SK-N-SH (cell line): ENCODE results near the gene TMUB1. TPM values are rescaled to one million over a fixed set of nuclear protein-coding genes. Genes with fewer than 3 reads are reported as not detected.

Experiments used
- CTCF ChIA-PET: fragments of 300-600, 350-600 bp; formaldehyde crosslinking; extraction: SDS; loops from one replicate; lab custom pipeline; 2021; lab: Yijun Ruan, JAX
- POLR2A ChIA-PET: fragments of 350-600 bp; sonication (Branson Sonifier 250); formaldehyde crosslinking; extraction: SDS; loops from one replicate; lab custom pipeline; 2020; ENCODE audit warnings: antibody characterized with exemption, inconsistent platforms; lab: Yijun Ruan, JAX
- DNase-seq: peaks from one replicate; pipeline ENCODE4 v3.0.0; 2012
- H2AFZ ChIP-seq: fragments of 200-600 bp; sonication (generic); 2 replicates; pipeline ENCODE4 v1.8.1; 2016; ENCODE audit warnings: antibody characterized with exemption, mild to moderate bottlenecking, low read depth
- H3F3A ChIP-seq: fragments of 200-600 bp; sonication (generic); replicated peaks from 2 replicates; pipeline ENCODE3; 2016; ENCODE audit warnings: antibody characterized with exemption, mild to moderate bottlenecking; ENCODE audit not compliant: insufficient read depth
- H3K27ac ChIP-seq, 2 experiments: fragments of 200-500 bp in 1 of 2; fragments of 200-600 bp in 1 of 2; sonication (Bioruptor generic) in 1 of 2; sonication (generic), shearing (Covaris generic) in 1 of 2; 2 replicates each; pipeline versions ENCODE4 v1.5.1 to v1.6.1; 2014 to 2016; ENCODE audit warnings: low read depth in 2 of 2, inconsistent platforms in 1 of 2, low read length in 1 of 2, mild to moderate bottlenecking in 1 of 2, mixed read lengths in 1 of 2
- H3K27me3 ChIP-seq: fragments of 200-600 bp; sonication (generic), shearing (Covaris generic); 2 replicates; pipeline ENCODE4 v1.6.1; 2016; ENCODE audit warnings: mixed run types; ENCODE audit not compliant: insufficient read depth
- H3K36me3 ChIP-seq, 2 experiments: fragments of 200-500 bp in 1 of 2; fragments of 200-600 bp in 1 of 2; sonication (Bioruptor generic) in 1 of 2; sonication (generic) in 1 of 2; replicated peaks in 1 of 2; 2 replicates each; pipeline versions ENCODE3 to v1.5.1; 2014 to 2016; ENCODE audit warnings: low read length in 1 of 2, mild to moderate bottlenecking in 1 of 2; ENCODE audit not compliant: insufficient read depth in 2 of 2, control insufficient read depth in 1 of 2
- H3K4me1 ChIP-seq, 2 experiments: fragments of 200-500 bp in 1 of 2; fragments of 200-600 bp in 1 of 2; sonication (Bioruptor generic) in 1 of 2; sonication (generic), shearing (Covaris generic) in 1 of 2; 2 replicates each; pipeline versions ENCODE4 v1.5.1 to v1.6.1; 2014 to 2016; ENCODE audit warnings: low read depth in 1 of 2, low read length in 1 of 2, mixed run types in 1 of 2; ENCODE audit not compliant: insufficient read depth in 2 of 2, control insufficient read depth in 1 of 2
- H3K4me2 ChIP-seq: fragments of 200-600 bp; sonication (generic), shearing (Covaris generic); 2 replicates; pipeline ENCODE4 v1.6.1; 2017; ENCODE audit warnings: mixed run types
- H3K4me3 ChIP-seq, 2 experiments: fragments of 200-500 bp in 1 of 2; fragments of 200-600 bp in 1 of 2; sonication (Bioruptor generic) in 1 of 2; sonication (generic), shearing (Covaris generic) in 1 of 2; 2 replicates each; pipeline versions ENCODE4 v1.5.1 to v1.8.1; 2014 to 2016; ENCODE audit warnings: low read depth in 2 of 2, inconsistent platforms in 1 of 2, low read length in 1 of 2, mild to moderate bottlenecking in 1 of 2, mixed read lengths in 1 of 2, moderate library complexity in 1 of 2
- H3K79me2 ChIP-seq: fragments of 200-600 bp; sonication (generic); 2 replicates; pipeline ENCODE4 v1.8.1; 2017; ENCODE audit warnings: mild to moderate bottlenecking; ENCODE audit not compliant: insufficient read depth
- H3K9ac ChIP-seq: fragments of 200-600 bp; sonication (generic); 2 replicates; pipeline ENCODE4 v1.6.1; 2017; ENCODE audit warnings: mixed run types
- H3K9me2 ChIP-seq: fragments of 200-600 bp; sonication (generic); 2 replicates; pipeline ENCODE4 v1.6.1; 2017; ENCODE audit warnings: mixed run types
- H3K9me3 ChIP-seq: fragments of 200-600 bp; sonication (generic); 2 replicates; pipeline ENCODE4 v1.6.1; 2017; ENCODE audit warnings: mixed run types, mild to moderate bottlenecking, moderate library complexity
- H4K20me1 ChIP-seq: fragments of 200-600 bp; sonication (generic); 2 replicates; pipeline ENCODE4 v1.6.1; 2017; ENCODE audit warnings: mild to moderate bottlenecking, mixed run types; ENCODE audit not compliant: insufficient read depth
- CHD2 ChIP-seq: fragments of 150-350 bp; IDR thresholded peaks from 2 replicates; pipeline ENCODE4 v1.6.1; 2018; ENCODE audit warnings: low read length; ENCODE audit not compliant: partially characterized antibody
- ELF1 ChIP-seq: IDR thresholded peaks from 2 replicates; pipeline ENCODE4 v1.4.0; 2012
- GABPA ChIP-seq: IDR thresholded peaks from 2 replicates; pipeline ENCODE4 v1.4.0; 2012; ENCODE audit warnings: low read depth, mild to moderate bottlenecking
- GATA2 ChIP-seq: sonication (generic); formaldehyde crosslinking; IDR thresholded peaks from 2 replicates; pipeline ENCODE4 v1.5.0; 2020; ENCODE audit warnings: mild to moderate bottlenecking, missing genetic modification reagents
- MEF2A ChIP-seq: IDR thresholded peaks from 2 replicates; pipeline ENCODE4 v1.4.0; 2012; ENCODE audit warnings: low read depth, borderline replicate concordance
- MXI1 ChIP-seq: IDR thresholded peaks from 2 replicates; pipeline ENCODE4 v1.6.1; 2012; ENCODE audit warnings: mild to moderate bottlenecking, low read depth, low read length, improper control_type of control experiment
- NFIC ChIP-seq: IDR thresholded peaks from 2 replicates; pipeline ENCODE4 v1.4.0; 2012; ENCODE audit warnings: borderline replicate concordance
- NRF1 ChIP-seq: IDR thresholded peaks from 2 replicates; pipeline ENCODE4 v1.6.1; 2012; ENCODE audit warnings: low read depth, mild to moderate bottlenecking, low read length
- POLR2AphosphoS5 ChIP-seq: IDR thresholded peaks from 2 replicates; pipeline ENCODE4 v1.6.1; 2012; ENCODE audit warnings: low read depth, low read length
- RAD21 ChIP-seq: IDR thresholded peaks from 2 replicates; pipeline ENCODE4 v1.6.1; 2012; ENCODE audit warnings: mild to moderate bottlenecking, low read length
- RCOR1 ChIP-seq: fragments of 150-350 bp; IDR thresholded peaks from 2 replicates; pipeline ENCODE4 v1.6.1; 2017; ENCODE audit warnings: antibody characterized with exemption, low read length
- RFX5 ChIP-seq: IDR thresholded peaks from 2 replicates; pipeline ENCODE4 v1.6.1; 2012; ENCODE audit warnings: mild to moderate bottlenecking, improper control_type of control experiment, low read length
- RXRA ChIP-seq: IDR thresholded peaks from 2 replicates; pipeline ENCODE4 v1.4.0; 2012; ENCODE audit warnings: low read depth, mild to moderate bottlenecking, borderline replicate concordance
- SIN3A ChIP-seq: IDR thresholded peaks from 2 replicates; pipeline ENCODE4 v1.6.1; 2012; ENCODE audit warnings: low read depth, mild to moderate bottlenecking, low read length, moderate library complexity, borderline replicate concordance
- SMC3 ChIP-seq: IDR thresholded peaks from 2 replicates; pipeline ENCODE4 v1.6.1; 2012; ENCODE audit warnings: low read depth, low read length, improper control_type of control experiment
- TCF12 ChIP-seq: IDR thresholded peaks from 2 replicates; pipeline ENCODE4 v1.4.0; 2012
- TEAD4 ChIP-seq: IDR thresholded peaks from 2 replicates; pipeline ENCODE4 v1.4.0; 2012; ENCODE audit warnings: mild to moderate bottlenecking, borderline replicate concordance; ENCODE audit not compliant: insufficient read depth
- YY1 ChIP-seq: IDR thresholded peaks from 2 replicates; pipeline ENCODE4 v1.4.0; 2012; ENCODE audit warnings: low read depth, mild to moderate bottlenecking
- WGBS: methylation state at CpG from one replicate; pipeline ENCODE4 v1.1.6; 2017; ENCODE audit warnings: low lambda C conversion rate; 5-methylcytosine and 5-hydroxymethylcytosine counted together
- polyA plus RNA-seq, 3 experiments: library from polyadenylated mRNA; depleted of rRNA; stranded (reverse); fragments of >200 nt; gene quantifications; 2 replicates each; pipeline ENCODE4 v1.2.3, GENCODE V29; 2012
- TF ChIP-seq, protein P1 (sequence below): IDR thresholded peaks from 2 replicates; pipeline ENCODE4; 2012
- TF ChIP-seq, protein P2 (sequence below): IDR thresholded peaks from 2 replicates; pipeline ENCODE4 v1.4.0; 2012; ENCODE audit warnings: low read depth, borderline replicate concordance
- TF ChIP-seq, protein P3 (sequence below): IDR thresholded peaks from 2 replicates; pipeline ENCODE4 v1.4.0; 2012; ENCODE audit warnings: low read depth

The TMUB1 gene
- polyA plus RNA-seq, 1 of the 3 experiments (the other 2 are of a cell fraction), result 60.6 TPM

DNA sequence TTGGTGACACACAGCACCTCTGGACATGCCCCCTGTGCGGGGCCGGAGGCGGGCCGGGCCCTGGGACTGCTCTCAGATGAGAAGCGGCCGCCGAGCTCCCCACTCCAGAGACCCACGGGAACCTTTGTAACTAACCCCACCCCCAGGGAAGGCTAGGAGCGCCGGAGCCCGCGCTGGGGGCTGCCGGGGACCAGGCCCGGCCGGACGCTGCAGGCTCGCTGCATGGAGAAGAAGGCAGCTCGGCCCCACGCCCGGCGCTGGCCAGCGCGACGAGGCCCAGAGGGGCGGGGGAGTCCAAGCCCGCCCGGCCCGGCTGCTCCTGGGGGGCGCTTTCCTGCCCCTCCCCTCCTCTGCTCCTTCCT is 39.5 kb upstream of the TMUB1 start:
- no peak overlapping the region for H3K4me2 ChIP-seq
- H3K9me3 ChIP-seq, result no peaks in the 10 kb centered on the region
- H3K9ac ChIP-seq, result no peak overlapping the region
- H3F3A ChIP-seq, result peaks cover 4% of the 10 kb centered on the region
- CTCF ChIA-PET, result interaction anchor here (1.1 to 18.0 kb wide), 9 partner anchors 12 to 354 kb away, joined by 3 to 243 read pairs (median 12); partner anchors contain the start of gene GBX1
- POLR2A ChIA-PET, result no interaction called here
- no peak for DNase-seq
- H3K4me3 ChIP-seq, result no peak overlapping the region
- H4K20me1 ChIP-seq, result peaks cover 27% of the 10 kb centered on the region
- 93% methylated on average over 20 of the region's 29 CpGs for WGBS
- no peak overlapping the region for H2AFZ ChIP-seq
- peaks cover 28% of the 10 kb centered on the region; the same call in 1 of the 2 replicates for H3K79me2 ChIP-seq
- TF ChIP-seq CHD2 (no peak), MEF2A (no peak), SMC3 (no peak), MXI1 (no peak), NFIC (no peak), TEAD4 (no peak), ELF1 (no peak), GABPA (no peak), NRF1 (no peak), GATA2 (CRISPR knock-in tag) (no peak), SIN3A (no peak), RFX5 (no peak), TCF12 (no peak), RCOR1 (no peak)
- TF ChIP-seq, protein P1, sequence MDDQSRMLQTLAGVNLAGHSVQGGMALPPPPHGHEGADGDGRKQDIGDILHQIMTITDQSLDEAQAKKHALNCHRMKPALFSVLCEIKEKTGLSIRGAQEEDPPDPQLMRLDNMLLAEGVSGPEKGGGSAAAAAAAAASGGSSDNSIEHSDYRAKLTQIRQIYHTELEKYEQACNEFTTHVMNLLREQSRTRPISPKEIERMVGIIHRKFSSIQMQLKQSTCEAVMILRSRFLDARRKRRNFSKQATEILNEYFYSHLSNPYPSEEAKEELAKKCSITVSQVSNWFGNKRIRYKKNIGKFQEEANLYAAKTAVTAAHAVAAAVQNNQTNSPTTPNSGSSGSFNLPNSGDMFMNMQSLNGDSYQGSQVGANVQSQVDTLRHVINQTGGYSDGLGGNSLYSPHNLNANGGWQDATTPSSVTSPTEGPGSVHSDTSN, result no peak
- TF ChIP-seq, protein P2, sequence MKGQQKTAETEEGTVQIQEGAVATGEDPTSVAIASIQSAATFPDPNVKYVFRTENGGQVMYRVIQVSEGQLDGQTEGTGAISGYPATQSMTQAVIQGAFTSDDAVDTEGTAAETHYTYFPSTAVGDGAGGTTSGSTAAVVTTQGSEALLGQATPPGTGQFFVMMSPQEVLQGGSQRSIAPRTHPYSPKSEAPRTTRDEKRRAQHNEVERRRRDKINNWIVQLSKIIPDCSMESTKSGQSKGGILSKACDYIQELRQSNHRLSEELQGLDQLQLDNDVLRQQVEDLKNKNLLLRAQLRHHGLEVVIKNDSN, result no peak
- H3K27ac ChIP-seq, result no peak overlapping the region
- H3K4me1 ChIP-seq, result no peaks in the 10 kb centered on the region; a peak in 1 of 4 replicates
- H3K27me3 ChIP-seq, result no peaks in the 10 kb centered on the region
- peaks cover 23 to 83% of the 10 kb centered on the region in 2 experiments for H3K36me3 ChIP-seq
- H3K9me2 ChIP-seq, result no peaks in the 10 kb centered on the region

DNA sequence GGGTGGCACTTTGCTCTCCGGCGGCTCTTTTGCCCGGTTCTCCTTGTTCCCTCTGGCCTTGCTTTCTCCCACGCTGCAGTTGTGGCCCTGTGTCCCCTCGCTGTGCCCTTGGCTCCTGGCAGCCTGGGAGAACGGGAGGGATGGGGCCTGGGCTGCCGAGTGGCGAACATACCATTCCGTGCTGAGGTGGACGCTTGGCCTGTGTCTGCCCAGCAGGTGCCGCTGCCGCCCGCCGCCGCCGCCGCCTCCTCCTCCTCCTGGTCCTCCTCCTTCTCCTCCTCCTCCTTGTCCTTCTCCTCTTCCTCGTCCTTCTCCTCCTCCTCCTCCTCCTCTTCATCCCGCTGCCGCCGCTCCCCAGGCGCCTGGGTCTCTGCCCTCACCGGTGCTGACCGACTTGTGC is 39.0 kb upstream of the TMUB1 start:
- ChIA-PET POLR2A (no interaction called here), CTCF (interaction anchor here (2.5 to 18.0 kb wide), 5 partner anchors 12 to 92 kb away, joined by 11 to 243 read pairs (median 60); partner anchors contain the start of gene GBX1)
- peaks cover 4% of the 10 kb centered on the region for H3F3A ChIP-seq
- H3K27ac ChIP-seq, result no peak overlapping the region
- no peak overlapping the region for H2AFZ ChIP-seq
- no peak for DNase-seq
- 94% methylated on average over 24 of the region's 24 CpGs for WGBS
- H3K36me3 ChIP-seq, result peaks cover 26 to 82% of the 10 kb centered on the region in 2 experiments
- peaks cover 33% of the 10 kb centered on the region for H3K79me2 ChIP-seq
- H4K20me1 ChIP-seq, result peaks cover 27% of the 10 kb centered on the region
- no peak overlapping the region for H3K4me3 ChIP-seq
- no peak for TF ChIP-seq POLR2AphosphoS5
- no peak for TF ChIP-seq CHD2
- no peak for TF ChIP-seq RAD21
- no peak for TF ChIP-seq RXRA
- TF ChIP-seq SMC3, result no peak
- no peak for TF ChIP-seq TEAD4
- TF ChIP-seq, protein P3, sequence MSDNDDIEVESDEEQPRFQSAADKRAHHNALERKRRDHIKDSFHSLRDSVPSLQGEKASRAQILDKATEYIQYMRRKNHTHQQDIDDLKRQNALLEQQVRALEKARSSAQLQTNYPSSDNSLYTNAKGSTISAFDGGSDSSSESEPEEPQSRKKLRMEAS, result no peak
- TF ChIP-seq, protein P2, result no peak
- no peak for TF ChIP-seq YY1
- H3K4me2 ChIP-seq, result no peak overlapping the region
- no peaks in the 10 kb centered on the region for H3K9me2 ChIP-seq
- no peaks in the 10 kb centered on the region for H3K9me3 ChIP-seq
- no peak overlapping the region for H3K9ac ChIP-seq
- no peaks in the 10 kb centered on the region for H3K27me3 ChIP-seq
- no peaks in the 10 kb centered on the region; a peak in 1 of 4 replicates for H3K4me1 ChIP-seq
